ENCODE results near the gene GIMAP6.
A peak's percentile ranks its signal among the peaks of the same experiment; 100 is the strongest.
"Not testable (repeated sequence)": the region's sequence is repeated elsewhere in the genome, so short reads cannot be mapped to it uniquely, and the experiment has no call there.

Gene GIMAP6

GRCh38 chr7:150631866-150632864 is at the start of gene GIMAP6:
Gene GIMAP6 (minus strand): TSS chr7:150632385. CDS start chr7:150630142, 2,243 bp downstream.
- DNase-seq (ENCODE audit: low read depth) = peak; percentile 22

- not testable (repeated sequence) for DNase-seq (ENCODE audit: low read depth)
Observed at GRCh38 chr7:150680364-150680763, 48.2 kb upstream of the GIMAP6 start.

- DNase-seq (ENCODE audit: low read depth) = not testable (repeated sequence)
Observed at GRCh38 chr7:150678601-150679000, 46.4 kb upstream of the GIMAP6 start.

- not testable (repeated sequence) for DNase-seq (ENCODE audit: low read depth)
Observed at GRCh38 chr7:150676854-150677253, 44.7 kb upstream of the GIMAP6 start.

GRCh38 chr7:150676276-150676675 is 44.1 kb upstream of the GIMAP6 start:
- DNase-seq (ENCODE audit: low read depth) = not testable (repeated sequence)

GRCh38 chr7:150675714-150676113 is 43.5 kb upstream of the GIMAP6 start:
- no peak for DNase-seq (ENCODE audit: low read depth)

- not testable (repeated sequence) for DNase-seq (ENCODE audit: low read depth)
Observed at GRCh38 chr7:150671798-150672585, 39.8 kb upstream of the GIMAP6 start.

GRCh38 chr7:150668977-150669376 is 36.8 kb upstream of the GIMAP6 start:
- no peak for DNase-seq (ENCODE audit: low read depth)

- no peak for DNase-seq (ENCODE audit: low read depth)
Observed at GRCh38 chr7:150668472-150668911, 36.3 kb upstream of the GIMAP6 start.

- no peak for DNase-seq (ENCODE audit: low read depth)
Observed at GRCh38 chr7:150666412-150666811, 34.2 kb upstream of the GIMAP6 start.

- no peak for DNase-seq (ENCODE audit: low read depth)
Observed at GRCh38 chr7:150665896-150666295, 33.7 kb upstream of the GIMAP6 start.

- DNase-seq (ENCODE audit: low read depth) = no peak
Observed at GRCh38 chr7:150665089-150665748, 33.0 kb upstream of the GIMAP6 start.

- DNase-seq (ENCODE audit: low read depth) = no peak
Observed at GRCh38 chr7:150663802-150664494, 31.8 kb upstream of the GIMAP6 start.

GRCh38 chr7:150662821-150663220 is 30.6 kb upstream of the GIMAP6 start:
- DNase-seq (ENCODE audit: low read depth) = not testable (repeated sequence)

GRCh38 chr7:150660939-150661613 is 28.9 kb upstream of the GIMAP6 start:
- no peak for DNase-seq (ENCODE audit: low read depth)

- no peak for DNase-seq (ENCODE audit: low read depth)
Observed at GRCh38 chr7:150657526-150657925, 25.3 kb upstream of the GIMAP6 start.

- no peak for DNase-seq (ENCODE audit: low read depth)
Observed at GRCh38 chr7:150656047-150656446, 23.9 kb upstream of the GIMAP6 start.

- no peak for DNase-seq (ENCODE audit: low read depth)
Observed at GRCh38 chr7:150654692-150655091, 22.5 kb upstream of the GIMAP6 start.

GRCh38 chr7:150649080-150649385 is 16.8 kb upstream of the GIMAP6 start:
- DNase-seq (ENCODE audit: low read depth) = no peak

GRCh38 chr7:150648353-150649079 is 16.3 kb upstream of the GIMAP6 start:
- DNase-seq (ENCODE audit: low read depth) = no peak
